GM19238 (cell line): Measurements from ENCODE around the gene OSBPL3.
"Not testable (repeated sequence)": the region's sequence is repeated elsewhere in the genome, so short reads cannot be mapped to it uniquely, and the experiment has no call there.

Source experiments
- DNase-seq: peaks from one replicate; pipeline ENCODE4 v3.0.0; 2011; ENCODE audit warnings: low spot score; ENCODE audit not compliant: insufficient read length

Gene OSBPL3

DNA sequence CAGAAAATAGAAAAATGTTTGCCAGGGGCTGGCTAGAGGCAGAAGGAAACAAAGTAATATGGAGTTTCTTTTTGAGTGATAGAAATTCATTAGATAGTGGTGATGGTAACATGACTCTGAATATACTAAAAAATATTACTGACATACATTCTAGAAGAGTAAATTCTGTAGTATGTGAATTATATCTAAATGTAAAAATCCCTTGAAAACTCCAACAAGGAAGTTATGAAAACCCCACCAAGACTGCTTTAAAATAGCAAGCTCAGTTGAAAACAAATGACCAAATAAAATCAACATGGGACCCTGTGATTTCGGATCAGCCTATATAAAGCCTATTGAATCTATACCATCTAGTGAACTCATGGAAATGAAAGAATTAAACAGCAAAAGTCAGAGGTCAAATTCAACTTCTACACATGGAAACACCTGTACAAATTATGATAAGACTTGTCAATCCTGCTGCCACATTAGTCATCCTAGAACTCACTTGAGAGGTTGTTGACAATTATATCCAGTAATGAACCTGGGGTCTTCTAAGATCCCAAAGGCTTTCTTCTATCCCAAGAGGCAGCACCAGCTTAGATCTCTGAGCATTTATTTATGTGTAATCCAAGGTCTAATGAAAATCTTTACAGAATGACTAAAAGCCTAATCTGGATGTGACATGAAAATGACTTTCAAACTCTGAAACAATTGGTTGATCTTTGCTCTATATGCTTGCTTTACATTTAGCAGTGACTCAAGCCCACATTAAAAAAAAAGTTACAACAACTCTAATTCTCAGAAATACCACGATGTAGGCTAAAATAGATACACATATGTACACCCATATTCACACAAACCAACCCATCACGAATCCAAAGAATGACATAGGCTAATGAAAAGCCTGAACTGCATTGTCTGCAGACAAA is 59.3 kb downstream of the OSBPL3 start:
- DNase-seq, result no peak

DNA sequence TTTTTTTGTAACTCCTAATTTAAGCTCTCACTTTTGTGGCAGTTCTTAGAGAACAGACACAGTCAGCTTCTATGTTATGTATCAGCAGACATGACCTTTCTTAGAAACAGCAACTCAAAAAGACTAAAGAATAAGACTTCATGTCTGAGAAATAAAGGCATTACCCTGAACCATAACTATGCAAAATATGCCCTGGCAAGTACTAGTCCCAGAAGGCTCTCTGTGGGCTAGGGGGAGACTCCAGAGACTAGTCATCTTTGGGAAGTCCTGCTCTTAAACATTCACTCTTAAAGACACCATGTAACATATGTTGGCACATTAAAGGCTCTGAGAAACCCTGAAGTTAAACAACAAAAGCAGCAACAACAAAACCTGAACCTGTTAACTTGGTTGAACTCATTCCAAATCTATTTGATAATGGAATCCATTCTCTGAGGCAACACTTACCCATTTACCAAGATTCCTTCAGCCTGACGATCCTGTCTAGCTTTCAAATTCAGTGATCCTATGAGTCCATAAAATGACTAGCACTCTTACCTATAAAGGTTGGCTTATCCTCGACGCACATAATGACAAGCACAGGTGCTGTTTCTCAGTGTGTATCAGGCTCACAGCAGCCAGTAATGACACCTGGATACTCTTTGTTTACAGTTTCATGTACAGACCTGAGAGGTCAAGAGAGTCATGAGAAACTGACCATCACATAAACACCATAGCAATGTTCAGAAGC is 62.3 kb downstream of the OSBPL3 start:
- DNase-seq, result no peak

DNA sequence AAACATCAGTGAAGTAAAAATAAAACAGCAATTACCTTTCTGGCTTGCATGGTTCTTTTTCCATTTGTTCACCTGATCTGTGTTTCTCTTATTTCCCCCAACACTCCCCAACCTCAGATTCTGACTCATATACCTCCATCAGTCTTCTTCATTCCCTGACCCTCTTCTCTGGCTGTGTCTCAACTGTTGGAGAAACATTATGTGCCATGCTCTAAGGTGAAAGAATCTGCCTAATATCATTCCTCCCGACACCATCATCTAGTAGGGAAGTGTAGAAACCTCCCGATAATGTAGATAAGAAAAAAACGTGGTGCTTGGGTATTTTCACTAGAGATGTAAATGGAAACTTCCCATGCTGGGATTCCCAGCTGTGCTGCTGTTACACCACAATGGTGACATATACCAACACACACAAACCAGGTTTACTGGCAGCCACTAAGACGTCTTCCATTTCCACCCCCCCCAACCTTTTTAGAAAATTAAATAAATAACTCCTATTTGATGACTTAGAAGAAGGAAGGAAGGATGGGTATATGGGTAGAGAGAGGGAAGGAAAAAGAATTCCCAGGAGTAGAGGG is 63.4 kb downstream of the OSBPL3 start:
- no peak for DNase-seq

DNA sequence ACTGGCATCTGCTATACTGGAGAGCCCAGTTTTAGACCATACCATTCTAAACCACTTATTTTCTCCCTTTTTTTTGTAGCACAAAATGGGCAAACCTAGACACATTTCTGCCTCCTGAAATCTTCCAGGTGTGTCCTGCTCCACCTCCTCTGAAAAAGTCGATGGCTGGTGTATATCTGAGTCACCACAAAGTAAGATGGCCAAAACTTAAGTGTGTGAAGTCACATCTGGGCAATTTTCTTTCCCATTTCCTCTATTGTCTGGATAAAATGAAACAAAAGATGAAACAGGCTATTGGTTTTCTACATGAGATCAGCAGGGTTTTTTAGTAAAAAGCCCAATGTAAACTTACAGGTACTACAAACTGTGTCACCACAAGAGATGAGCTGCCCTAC is 65.5 kb downstream of the OSBPL3 start:
- no peak for DNase-seq

DNA sequence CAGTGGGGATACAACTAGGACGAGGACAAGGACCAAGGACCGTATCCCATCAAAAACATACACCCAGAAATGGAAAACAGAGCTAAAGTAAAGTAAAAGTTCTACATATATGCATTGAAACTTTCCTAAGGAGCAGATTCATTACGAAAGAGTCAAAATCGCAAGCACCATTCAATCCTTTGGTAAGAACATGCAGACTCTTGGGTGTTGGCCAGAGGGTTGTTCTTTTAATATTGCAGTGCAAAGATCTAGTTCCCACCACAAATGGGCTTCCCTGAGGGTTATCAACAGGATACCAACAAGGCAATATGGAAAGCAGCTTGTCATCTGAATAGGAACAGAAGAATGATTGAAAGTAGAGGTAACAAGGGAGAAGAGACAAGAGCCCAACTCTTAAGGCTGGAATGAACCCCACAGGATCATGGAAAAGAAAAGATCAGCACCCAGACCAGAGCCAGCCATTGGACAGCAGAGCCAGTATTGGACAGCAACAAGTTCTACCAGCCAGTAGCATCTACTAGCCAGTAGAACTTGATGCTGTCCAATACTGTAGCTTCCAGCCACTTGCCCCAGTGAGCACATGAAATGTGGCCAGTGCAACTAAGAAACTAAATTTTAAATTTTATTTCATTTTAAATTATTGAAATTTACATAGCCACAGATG is 66.0 kb downstream of the OSBPL3 start:
- DNase-seq, result no peak

DNA sequence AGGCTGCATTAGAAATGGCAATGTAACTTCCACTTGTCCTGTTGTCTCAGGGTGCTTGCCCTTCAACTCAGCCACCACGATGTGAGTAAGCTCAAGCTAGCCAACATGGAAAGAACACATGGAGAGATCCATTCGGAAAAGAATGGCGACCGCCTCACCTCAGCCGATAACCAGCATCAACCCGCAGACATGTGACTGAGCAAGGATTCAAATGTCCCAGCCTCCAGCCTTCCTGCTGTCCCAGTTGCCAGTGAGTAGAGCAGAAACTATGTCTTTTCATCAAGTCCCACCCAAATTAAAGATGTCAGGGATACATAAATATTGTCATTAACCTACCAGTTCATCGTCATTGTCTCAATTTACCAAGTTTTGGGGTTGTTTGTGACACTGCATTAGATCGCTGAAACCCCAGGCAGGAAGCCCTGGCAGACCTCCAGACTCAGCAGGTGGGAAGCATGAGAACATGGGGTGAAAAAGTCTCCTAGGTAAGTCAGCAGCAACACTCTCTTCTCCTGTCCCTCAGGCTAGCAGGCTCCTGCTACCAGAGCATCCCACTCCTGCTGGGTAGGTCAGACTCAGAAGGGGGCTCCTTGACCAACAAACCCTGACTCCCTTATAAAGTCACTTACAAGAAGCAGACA is 67.0 kb downstream of the OSBPL3 start:
- DNase-seq, result no peak

DNA sequence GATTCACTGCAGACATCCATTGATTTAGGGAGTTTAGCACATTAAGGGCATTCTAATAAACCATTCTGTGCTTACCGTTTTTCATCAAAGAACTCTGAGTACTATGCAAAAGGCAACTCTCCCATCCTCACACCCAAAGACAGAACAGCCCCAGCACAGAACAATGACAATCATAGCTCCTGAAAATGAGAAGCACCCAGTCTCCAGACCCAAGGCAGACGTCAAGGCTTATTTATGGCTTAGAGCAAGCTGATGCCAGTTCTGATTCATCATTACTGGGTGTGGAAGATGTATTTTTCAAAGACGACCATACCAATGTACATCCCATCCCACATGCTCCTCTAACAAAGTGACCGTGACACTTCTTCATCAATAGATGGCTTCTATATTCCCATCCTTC is 67.6 kb downstream of the OSBPL3 start:
- DNase-seq, result no peak

DNA sequence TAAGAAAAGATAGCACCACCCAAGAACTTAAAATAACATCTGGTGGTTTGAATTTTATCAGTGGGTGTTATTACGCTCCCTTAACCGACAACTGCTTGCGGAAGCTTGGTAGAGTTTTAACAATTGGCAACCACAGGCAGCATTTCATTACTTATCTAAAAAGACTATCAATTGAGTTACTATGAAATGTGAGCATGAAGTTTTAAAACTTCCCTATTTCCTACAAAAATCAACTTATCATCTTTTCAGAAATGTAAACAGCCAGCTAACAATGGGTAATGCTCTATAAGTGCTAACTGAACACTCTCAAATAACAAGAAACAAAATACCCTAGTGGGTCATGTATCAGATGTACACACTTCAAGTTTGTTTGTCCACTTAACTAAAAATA is 68.8 kb downstream of the OSBPL3 start:
- DNase-seq, result no peak

DNA sequence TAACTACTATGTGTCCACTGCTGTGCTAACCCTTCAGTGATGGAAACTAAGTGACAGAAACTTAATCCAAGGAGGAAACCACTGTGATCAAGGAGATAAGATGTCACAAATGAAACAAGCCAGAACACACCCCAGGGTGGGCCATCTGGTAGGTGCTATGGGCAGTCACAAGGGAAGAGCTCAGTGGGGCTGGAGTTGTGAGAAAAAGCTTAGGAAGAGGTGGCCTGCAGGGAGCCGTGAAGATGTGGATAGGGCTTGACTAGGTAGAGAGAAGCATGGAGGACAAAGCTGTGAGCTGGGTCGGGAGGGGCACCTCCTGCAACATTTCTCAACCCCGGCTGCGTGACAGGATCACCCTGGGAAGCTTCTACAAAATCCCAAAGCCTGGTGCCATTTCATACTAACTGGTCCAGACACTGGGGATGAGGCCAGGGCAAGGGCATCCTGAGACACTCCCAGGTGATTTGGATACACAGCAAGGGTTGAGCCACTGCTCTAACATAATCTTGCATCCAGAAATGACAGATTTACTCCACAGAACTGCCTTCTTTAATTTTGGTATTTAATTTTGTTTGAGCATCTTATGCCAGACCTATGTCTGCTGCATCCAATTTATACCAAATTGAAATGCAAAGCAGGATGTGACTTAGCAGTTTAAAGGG is 69.3 kb downstream of the OSBPL3 start:
- no peak for DNase-seq

DNA sequence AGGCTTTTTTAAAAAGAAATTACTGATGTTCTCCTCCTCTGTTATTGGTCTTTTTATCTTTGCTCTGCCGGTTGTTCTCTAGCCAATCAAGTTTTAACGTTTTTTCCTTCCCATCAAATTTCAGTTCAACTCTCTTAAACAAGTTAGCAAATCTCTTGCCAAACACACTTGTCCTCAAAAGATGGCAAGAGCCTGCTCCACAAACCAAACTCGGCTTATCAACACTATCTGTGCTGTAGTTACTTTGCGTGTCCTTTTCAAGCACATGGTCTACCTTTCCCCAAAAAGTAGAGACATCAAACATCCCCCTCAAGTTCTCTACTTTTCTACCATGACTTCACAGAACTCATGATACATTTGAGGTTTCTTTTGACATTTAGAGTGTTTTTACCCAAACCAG is 71.3 kb downstream of the OSBPL3 start:
- no peak for DNase-seq

DNA sequence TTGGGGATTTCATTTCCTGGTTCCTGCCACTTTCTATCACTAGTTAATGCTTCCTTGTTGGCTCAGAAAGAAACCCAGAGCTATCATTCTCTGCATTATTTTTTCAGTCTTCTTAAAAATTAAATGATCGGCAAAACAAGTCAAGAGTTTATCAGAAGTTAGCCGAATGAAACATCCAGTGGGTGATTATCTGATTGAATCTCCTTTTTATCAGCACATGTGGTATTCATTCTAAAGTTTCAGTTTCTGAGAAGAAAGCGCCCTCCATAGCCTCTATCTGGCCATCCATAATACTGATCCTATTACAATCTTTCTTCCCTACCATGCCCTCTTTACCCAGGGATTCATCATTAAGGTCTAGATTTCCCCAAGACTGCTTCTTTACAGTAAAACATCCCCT is 71.8 kb downstream of the OSBPL3 start:
- no peak for DNase-seq

DNA sequence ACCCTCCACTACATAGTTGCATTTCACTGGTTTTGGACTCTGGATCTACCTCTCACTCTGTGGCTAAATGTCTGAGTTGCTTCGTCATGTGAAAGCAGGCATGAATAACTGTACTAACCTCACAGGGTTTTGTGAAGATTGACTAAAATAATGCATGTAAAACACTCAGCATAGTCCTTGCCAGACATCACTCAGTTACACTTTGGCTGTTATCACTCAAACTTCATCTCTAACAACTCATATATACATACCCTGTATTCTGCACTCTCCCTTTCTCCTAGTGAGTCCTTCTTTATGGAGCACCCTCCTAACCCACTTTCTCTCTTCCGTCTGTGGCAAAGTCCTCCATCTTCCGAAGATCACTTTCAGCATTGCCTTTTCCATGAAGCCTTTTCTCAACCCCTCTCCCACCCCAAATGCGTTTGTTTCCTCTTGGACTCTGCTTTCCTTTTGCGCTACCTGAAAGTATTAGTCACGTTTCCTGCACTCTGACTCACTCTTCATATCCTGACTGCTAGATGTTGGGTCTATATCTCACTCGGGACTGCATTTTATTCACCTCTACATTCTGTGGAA is 72.6 kb downstream of the OSBPL3 start:
- DNase-seq, result no peak

DNA sequence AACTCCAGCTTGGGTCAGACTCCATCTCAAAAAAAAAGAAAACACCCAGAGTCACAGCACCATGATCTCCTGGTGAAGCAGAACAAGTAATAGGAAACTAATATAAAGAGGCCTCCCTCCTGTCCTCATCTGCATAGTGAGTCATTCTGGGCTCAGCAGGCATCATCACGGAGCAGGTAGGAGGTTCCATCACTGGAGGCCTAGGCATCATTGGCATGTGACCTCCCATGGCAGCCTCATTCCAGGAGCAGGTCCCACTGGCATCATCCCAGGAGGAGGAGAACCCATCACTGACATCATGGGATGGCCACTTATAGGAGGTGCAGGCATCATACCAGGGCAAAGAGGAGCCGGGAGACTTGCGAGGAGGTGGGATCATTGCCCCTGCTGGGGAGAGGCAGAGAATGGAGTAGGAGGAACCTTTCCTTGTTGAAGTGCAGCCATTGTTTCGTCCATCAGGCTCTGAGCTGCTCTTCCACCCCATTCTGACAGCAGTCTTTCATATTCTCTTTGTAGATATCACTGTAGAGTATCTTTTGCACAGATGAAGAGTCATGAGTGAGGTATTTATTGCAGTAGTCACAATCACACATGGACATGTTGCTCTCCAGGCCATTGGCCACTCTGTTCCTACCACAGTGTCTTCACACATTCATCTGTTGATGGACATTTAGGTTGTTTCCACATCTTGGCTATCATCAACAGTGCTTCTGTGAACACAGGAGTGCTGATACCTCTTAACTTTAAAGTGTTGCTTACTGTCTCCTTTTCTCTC is 73.8 kb downstream of the OSBPL3 start:
- DNase-seq, result no peak

DNA sequence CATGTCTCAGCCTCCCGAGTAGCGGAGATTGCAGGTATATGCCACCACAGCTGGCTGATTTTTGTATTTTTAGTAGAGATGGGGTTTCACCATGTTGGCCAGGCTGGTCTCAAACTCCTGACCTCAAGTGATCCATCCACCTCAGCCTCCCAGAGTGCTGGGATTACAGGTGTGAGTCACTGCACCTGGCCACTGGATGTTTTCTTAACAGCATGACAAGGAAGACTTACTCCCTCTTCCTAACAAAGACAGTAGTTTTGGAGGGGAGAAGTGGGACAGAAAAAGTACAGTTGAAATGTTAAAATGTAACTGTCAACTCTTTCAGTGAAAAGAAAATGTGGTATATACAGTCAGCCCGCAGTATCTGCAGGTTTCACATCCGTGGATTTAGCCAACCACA is 76.0 kb downstream of the OSBPL3 start:
- DNase-seq, result not testable (repeated sequence)

DNA sequence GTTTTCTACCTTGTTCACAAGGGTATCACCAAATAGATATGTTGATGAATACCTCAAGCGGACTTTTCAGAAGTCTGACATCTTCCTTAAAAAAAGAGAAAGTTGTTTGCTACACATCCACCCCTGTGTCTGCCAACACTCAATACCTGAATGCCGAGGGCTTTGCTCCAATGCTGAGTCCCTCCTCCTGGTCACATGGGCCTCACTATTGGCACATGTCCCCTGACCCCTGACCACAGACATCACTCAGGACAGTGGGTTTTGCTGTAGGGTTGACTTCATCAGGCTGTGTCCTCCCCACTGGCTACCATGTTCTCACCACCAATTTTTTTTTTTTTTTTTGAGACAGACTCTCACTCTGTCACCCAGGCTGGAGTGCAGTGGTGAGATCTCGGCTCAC is 76.4 kb downstream of the OSBPL3 start:
- no peak for DNase-seq

DNA sequence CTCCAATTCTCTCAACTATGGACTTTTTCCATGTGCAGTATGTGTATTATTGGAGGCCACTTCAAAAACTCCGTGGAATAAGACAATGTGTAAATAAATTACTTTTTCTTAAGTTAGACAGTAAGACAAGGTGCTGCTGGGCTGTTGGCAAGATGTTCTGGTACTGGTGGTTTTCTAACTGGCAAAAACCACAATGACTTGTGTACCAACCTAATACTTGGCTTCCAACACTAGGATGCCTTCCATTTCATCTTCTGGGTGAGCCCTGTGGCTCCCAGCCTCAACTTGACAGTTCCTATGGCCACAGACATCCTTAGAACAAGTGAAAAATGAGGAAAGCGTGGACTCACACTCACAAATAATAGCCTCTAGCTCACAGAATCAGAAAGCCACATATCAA is 77.0 kb downstream of the OSBPL3 start:
- no peak for DNase-seq

DNA sequence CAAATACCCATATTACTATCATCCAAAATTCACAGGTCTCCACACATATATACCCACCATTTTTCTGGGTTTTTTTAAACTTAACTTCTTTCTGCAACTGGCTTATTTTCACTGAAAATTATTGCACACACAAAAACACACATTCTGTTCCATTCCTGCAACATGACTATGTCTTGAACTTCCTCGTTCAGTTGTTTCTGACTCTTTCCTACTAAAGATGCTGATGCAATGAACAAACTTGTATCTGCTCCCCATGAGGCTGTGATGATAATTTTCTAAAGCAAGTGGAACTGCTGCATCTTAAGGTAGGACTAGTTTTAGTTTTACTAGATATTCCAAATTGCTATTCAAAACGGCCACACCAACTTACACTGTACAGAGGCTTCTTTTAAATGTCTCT is 77.7 kb downstream of the OSBPL3 start:
- no peak for DNase-seq

DNA sequence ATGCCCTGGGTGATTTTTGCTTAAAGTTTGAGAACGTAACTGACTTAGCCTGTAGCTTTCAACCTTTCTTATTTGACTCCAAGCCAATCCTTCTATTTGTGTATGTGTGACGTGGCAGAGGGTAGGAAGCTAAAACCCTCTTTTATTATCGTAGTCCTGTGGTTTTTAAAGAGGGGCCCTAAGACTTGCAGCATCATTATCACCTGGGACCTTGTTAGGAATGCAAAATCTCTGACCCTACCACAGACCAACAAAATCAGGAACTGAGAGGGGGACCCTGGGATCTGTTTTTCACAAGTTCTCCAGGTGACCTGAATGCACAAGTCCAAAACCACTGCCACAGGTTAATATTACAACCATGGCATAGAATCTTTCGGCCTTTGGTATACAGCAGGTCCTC is 80.1 kb downstream of the OSBPL3 start:
- no peak for DNase-seq

DNA sequence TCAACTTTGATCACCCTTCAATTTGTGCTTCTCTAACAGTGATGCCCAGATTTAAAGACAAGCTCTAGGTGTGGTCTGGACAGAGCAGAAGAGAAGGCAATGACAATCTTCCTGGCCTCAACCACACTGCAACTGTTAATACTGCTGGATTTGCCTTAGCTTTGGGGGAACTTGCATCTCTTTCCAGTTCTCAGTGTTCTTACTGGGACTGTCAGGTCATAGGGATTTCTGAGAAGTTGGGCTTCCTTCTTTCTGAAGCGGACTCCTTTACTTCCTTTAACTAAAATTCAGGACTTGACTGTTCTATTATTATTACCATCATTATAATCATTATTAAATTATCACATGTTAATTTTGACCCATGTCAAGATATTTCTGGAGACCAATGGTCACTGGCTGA is 80.8 kb downstream of the OSBPL3 start:
- no peak for DNase-seq

DNA sequence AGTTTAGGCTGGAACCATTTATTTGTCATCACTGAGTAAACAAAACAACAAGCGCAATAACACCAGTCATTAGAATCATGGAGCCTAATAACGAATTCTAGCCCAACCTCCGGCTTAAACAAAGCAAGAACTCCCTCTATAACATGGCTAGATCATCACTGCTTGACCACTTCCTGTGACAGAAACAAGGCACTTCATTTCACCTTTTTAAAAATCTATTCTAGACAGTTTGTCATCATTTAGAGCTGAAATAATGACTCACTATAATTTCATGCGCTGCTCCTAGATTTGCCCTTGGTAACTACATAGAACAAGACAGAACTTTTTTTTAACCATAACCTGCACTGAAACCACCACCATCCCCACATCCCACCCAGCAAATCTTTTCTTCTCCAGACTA is 81.3 kb downstream of the OSBPL3 start:
- DNase-seq, result no peak
